Progenitor cell of endocrine pancreas (in vitro differentiated cells): ENCODE data around the gene DIP2A. TPM values are rescaled to one million over a fixed set of nuclear protein-coding genes. Genes with fewer than 3 reads are reported as not detected.
"Not testable (repeated sequence)": the region's sequence is repeated elsewhere in the genome, so short reads cannot be mapped to it uniquely, and the experiment has no call there.

Experiments
- DNase-seq: peaks from one replicate; pipeline ENCODE4 v3.0.0; 2021; ENCODE audit warnings: low spot score; ENCODE audit not compliant: unreplicated experiment
- H3K27ac Mint-ChIP-seq: 2 replicates; pipeline ENCODE4 v1.8.0; 2021; ENCODE audit warnings: mild to moderate bottlenecking, moderate library complexity, mixed read lengths
- H3K27me3 Mint-ChIP-seq: 2 replicates; pipeline ENCODE4 v1.8.0; 2021; ENCODE audit warnings: mixed read lengths
- H3K36me3 Mint-ChIP-seq: 2 replicates; pipeline ENCODE4 v1.8.0; 2022; ENCODE audit warnings: mixed read lengths; ENCODE audit not compliant: insufficient read depth
- H3K4me1 Mint-ChIP-seq: 2 replicates; pipeline ENCODE4 v1.8.0; 2021; ENCODE audit warnings: low read depth, mixed read lengths
- H3K4me3 Mint-ChIP-seq: 2 replicates; pipeline ENCODE4 v1.8.0; 2021; ENCODE audit warnings: low read depth, mild to moderate bottlenecking, moderate library complexity, mixed read lengths
- H3K9me3 Mint-ChIP-seq: 2 replicates; pipeline ENCODE4 v1.8.0; 2021; ENCODE audit warnings: low read depth, mixed read lengths
- CTCF ChIP-seq: fragments of 200-600 bp; sonication (generic); IDR thresholded peaks from one replicate; pipeline ENCODE4 v1.5.0; 2021; ENCODE audit warnings: antibody characterized with exemption, mild to moderate bottlenecking; ENCODE audit not compliant: unreplicated experiment
- total RNA-seq: library from RNA; stranded (reverse); gene quantifications from 2 replicates; pipeline ENCODE4 v1.2.1, GENCODE V29; 2021

Gene DIP2A
- total RNA-seq, 1 donor from 2014 or later: 70.2 TPM

- Mint-ChIP-seq H3K4me1 (no peaks in the 10 kb centered on the region), H3K9me3 (peaks cover 30% of the 10 kb centered on the region), H3K36me3 (peaks cover 49% of the 10 kb centered on the region), H3K27ac (no peak overlapping the region), H3K4me3 (no peak overlapping the region), H3K27me3 (no peaks in the 10 kb centered on the region)
- DNase-seq: no peak
- TF ChIP-seq CTCF: no peak
Observed at GRCh38 chr21:46570631-46571030, 111.9 kb downstream of the DIP2A start.

- Mint-ChIP-seq H3K4me3 (no peak overlapping the region), H3K27me3 (no peaks in the 10 kb centered on the region), H3K9me3 (peaks cover 44% of the 10 kb centered on the region), H3K27ac (no peak overlapping the region), H3K4me1 (no peaks in the 10 kb centered on the region), H3K36me3 (peaks cover 56% of the 10 kb centered on the region)
- no peak for TF ChIP-seq CTCF
- no peak for DNase-seq
Observed at GRCh38 chr21:46572850-46573249, 114.2 kb downstream of the DIP2A start.

- not testable (repeated sequence) for H3K4me3 Mint-ChIP-seq, H3K4me1 Mint-ChIP-seq, H3K27me3 Mint-ChIP-seq, DNase-seq, H3K27ac Mint-ChIP-seq
- Mint-ChIP-seq H3K9me3 (peaks cover 65% of the 10 kb centered on the region), H3K36me3 (peaks cover 72% of the 10 kb centered on the region)
Observed at GRCh38 chr21:46577786-46578185, 119.1 kb downstream of the DIP2A start.

GRCh38 chr21:46579394-46579793 lies 120.7 kb downstream of the DIP2A start:
- H3K27ac Mint-ChIP-seq, H3K4me3 Mint-ChIP-seq, H3K4me1 Mint-ChIP-seq, DNase-seq, H3K27me3 Mint-ChIP-seq: not testable (repeated sequence)
- Mint-ChIP-seq H3K9me3 (peaks cover 68% of the 10 kb centered on the region), H3K36me3 (peaks cover 77% of the 10 kb centered on the region)

- Mint-ChIP-seq H3K36me3 (peaks cover 80% of the 10 kb centered on the region), H3K9me3 (peaks cover 70% of the 10 kb centered on the region), H3K27ac (no peak overlapping the region), H3K4me3 (no peak overlapping the region), H3K4me1 (no peaks in the 10 kb centered on the region), H3K27me3 (no peaks in the 10 kb centered on the region)
- no peak for TF ChIP-seq CTCF
- no peak for DNase-seq
Observed at GRCh38 chr21:46581780-46582307, 123.2 kb downstream of the DIP2A start.

- Mint-ChIP-seq H3K4me1 (no peaks in the 10 kb centered on the region), H3K9me3 (peaks cover 70% of the 10 kb centered on the region), H3K27ac (no peak overlapping the region), H3K4me3 (no peak overlapping the region), H3K36me3 (peaks cover 52% of the 10 kb centered on the region), H3K27me3 (no peaks in the 10 kb centered on the region)
- TF ChIP-seq CTCF: no peak
- no peak for DNase-seq
Observed at GRCh38 chr21:46585191-46585953, 126.7 kb downstream of the DIP2A start.
